GM12878 (cell line): ENCODE data around the gene COTL1. TPM values are rescaled to one million over a fixed set of nuclear protein-coding genes. Genes with fewer than 3 reads are reported as not detected.

Experiments
- BCLAF1 ChIP-seq: fragments of 450-650 bp; IDR thresholded peaks from 2 replicates; pipeline ENCODE4 v1.6.1; 2017; ENCODE audit warnings: antibody characterized with exemption, mild to moderate bottlenecking, moderate library complexity
- BHLHE40 ChIP-seq, 2 experiments: fragments of 450-650 bp in 1 of 2; IDR thresholded peaks; 2 replicates each; pipeline ENCODE4 v1.6.1; 2011 to 2017; ENCODE audit warnings: low read depth in 2 of 2, borderline replicate concordance in 1 of 2, improper control_type of control experiment in 1 of 2, low read length in 1 of 2, mild to moderate bottlenecking in 1 of 2
- CHD2 ChIP-seq: IDR thresholded peaks from 2 replicates; pipeline ENCODE4 v1.6.1; 2011; ENCODE audit warnings: low read depth, low read length, improper control_type of control experiment, borderline replicate concordance
- EED ChIP-seq: sonication (generic); IDR thresholded peaks from 2 replicates; pipeline ENCODE4 v1.6.1; 2016; ENCODE audit warnings: antibody characterized with exemption, low read depth
- ETV6 ChIP-seq, 2 experiments: fragments of 450-650 bp in 1 of 2; IDR thresholded peaks in 1 of 2; conservative IDR thresholded peaks in 1 of 2; 2 replicates each; pipeline ENCODE4 v1.6.1; 2014; ENCODE audit warnings: antibody characterized with exemption in 1 of 2, borderline replicate concordance in 1 of 2, low read depth in 1 of 2, mild to moderate bottlenecking in 1 of 2, moderate library complexity in 1 of 2
- HDAC2 ChIP-seq: fragments of 200-600 bp; sonication (generic); IDR thresholded peaks from 2 replicates; pipeline ENCODE4 v1.6.1; 2017
- HDAC6 ChIP-seq: fragments of 200-600 bp; sonication (generic); IDR thresholded peaks from one replicate; pipeline ENCODE4 v1.8.0; 2017; ENCODE audit warnings: antibody characterized with exemption; ENCODE audit not compliant: unreplicated experiment
- HSF1 ChIP-seq: fragments of 150-350 bp; IDR thresholded peaks from 2 replicates; pipeline ENCODE4 v1.6.1; 2014; ENCODE audit warnings: mild to moderate bottlenecking, low read depth, low read length
- IKZF2 ChIP-seq, 2 experiments: fragments of 450-650 bp; IDR thresholded peaks; 2 replicates each; pipeline ENCODE4 v1.6.1; 2017; ENCODE audit warnings: mild to moderate bottlenecking in 2 of 2, moderate library complexity in 2 of 2
- IRF4 ChIP-seq: IDR thresholded peaks from 2 replicates; pipeline ENCODE4 v1.6.1; 2011; ENCODE audit warnings: low read depth, low read length
- MXI1 ChIP-seq: fragments of 150-350 bp; IDR thresholded peaks from 2 replicates; pipeline ENCODE4 v1.6.1; 2011; ENCODE audit warnings: low read depth, mild to moderate bottlenecking, inconsistent platforms, low read length, improper control_type of control experiment
- NKRF ChIP-seq: fragments of 450-650 bp; conservative IDR thresholded peaks from 2 replicates; pipeline ENCODE4 v1.6.1; 2017; ENCODE audit warnings: mild to moderate bottlenecking, moderate library complexity
- NR2C1 ChIP-seq: fragments of 450-650 bp; IDR thresholded peaks from 2 replicates; pipeline ENCODE4 v1.6.1; 2017; ENCODE audit warnings: antibody characterized with exemption, mild to moderate bottlenecking, moderate library complexity
- PKNOX1 ChIP-seq: fragments of 450-650 bp; IDR thresholded peaks from 2 replicates; pipeline ENCODE4 v1.6.1; 2016; ENCODE audit warnings: mild to moderate bottlenecking
- RFX5 ChIP-seq: IDR thresholded peaks from 2 replicates; pipeline ENCODE4 v1.6.1; 2011; ENCODE audit warnings: low read depth, low read length, improper control_type of control experiment
- RUNX3 ChIP-seq: IDR thresholded peaks from 2 replicates; pipeline ENCODE4 v1.6.1; 2012; ENCODE audit warnings: low read length, inconsistent platforms
- SMAD5 ChIP-seq: IDR thresholded peaks from 2 replicates; pipeline ENCODE4 v1.6.1; 2016; ENCODE audit warnings: antibody characterized with exemption, low read depth
- SMARCA5 ChIP-seq: fragments of 450-650 bp; IDR thresholded peaks from 2 replicates; pipeline ENCODE4 v1.6.1; 2017; ENCODE audit warnings: mild to moderate bottlenecking
- TAF1 ChIP-seq: IDR thresholded peaks from 2 replicates; pipeline ENCODE4 v1.6.1; 2011; ENCODE audit warnings: mild to moderate bottlenecking, low read depth, low read length, borderline replicate concordance
- USF2 ChIP-seq: IDR thresholded peaks from 2 replicates; pipeline ENCODE4 v1.6.1; 2011; ENCODE audit warnings: low read depth, low read length, improper control_type of control experiment, borderline replicate concordance
- ZBED1 ChIP-seq: IDR thresholded peaks from 2 replicates; pipeline ENCODE4 v1.6.1; 2016; ENCODE audit warnings: borderline replicate concordance
- ZNF24 ChIP-seq: fragments of 450-650 bp; IDR thresholded peaks from 2 replicates; pipeline ENCODE4 v1.6.1; 2017; ENCODE audit warnings: antibody characterized with exemption, mild to moderate bottlenecking
- ZNF274 ChIP-seq: IDR thresholded peaks from one replicate; pipeline ENCODE4 v1.8.0; 2011; ENCODE audit not compliant: insufficient read length, insufficient read depth
- polyA plus RNA-seq, 11 experiments: library from polyadenylated mRNA; depleted of rRNA in 4 of 11; unstranded in 6 of 11; stranded (reverse) in 5 of 11; fragments of >200 nt; fragmentation: Nextera tagmentation in 4 of 11; fragmentation: Illumina TruSeq in 1 of 11; extraction: Ambion mirVana in 4 of 11; extraction: Trizol in 1 of 11; gene quantifications; 1 replicate in 1 of 11; 2 replicates in 10 of 11; pipeline versions ENCODE4 v1.2.1 to v1.2.3, GENCODE V29; 2011 to 2016; ENCODE audit warnings: inconsistent platforms in 2 of 11, missing spikeins in 2 of 11, low read depth in 1 of 11
- total RNA-seq, 4 experiments: library from RNA; depleted of rRNA in 3 of 4; stranded (reverse); fragments of >200 nt in 3 of 4; fragmentation: Illumina TruSeq in 1 of 4; extraction: Trizol in 1 of 4; gene quantifications; 2 replicates each; pipeline versions ENCODE4 v1.2.1 to v1.2.3, GENCODE V29; 2013 to 2021

Gene COTL1
- total and polyA plus RNA-seq, 10 of the 15 experiments (the other 5 are each of a cell fraction or from before 2014, with no cell fraction given): 140 to 894 (median 330) TPM

GRCh38 chr16:84613408-84614072 is 4.3 kb downstream of the COTL1 start (continued):
- no peak for TF ChIP-seq MXI1
- no peak for TF ChIP-seq EED
- TF ChIP-seq SMAD5: 0 out of 2 replicates have a peak, but pooled peaks have one; percentile 21
- TF ChIP-seq ZNF24: no peak
- TF ChIP-seq HDAC2: no peak
- TF ChIP-seq IKZF2 (IDR thresholded peaks at IDR 0.05): no peak
- TF ChIP-seq SMARCA5: peak; percentile 78; the same call in 1 of the 2 replicates
- TF ChIP-seq HSF1: no peak
- no peak for TF ChIP-seq TAF1
- no peak for TF ChIP-seq ZBED1
- TF ChIP-seq PKNOX1: no peak
- TF ChIP-seq USF2: peak; percentile 22; the same call in 1 of the 2 replicates
- TF ChIP-seq BHLHE40 (IDR thresholded peaks at IDR 0.05; ENCODE audit: borderline replicate concordance in 1 of 2, low read depth in 2 of 2, low read length in 1 of 2): peak in 1 of 2 experiments; percentile 23; a peak in 1 of 4 replicates
- no peak for TF ChIP-seq RFX5
- no peak for TF ChIP-seq NR2C1
- TF ChIP-seq ZNF274: no peak
- TF ChIP-seq ETV6 (conservative IDR thresholded peaks at IDR 0.05 in 1 of 2, IDR thresholded peaks at IDR 0.05 in 1 of 2; ENCODE audit: borderline replicate concordance in 1 of 2, low read depth in 1 of 2): no peak
- no peak for TF ChIP-seq NKRF
- TF ChIP-seq CHD2: no peak
- no peak for TF ChIP-seq RUNX3
- no peak for TF ChIP-seq HDAC6
- no peak for TF ChIP-seq BCLAF1
- TF ChIP-seq IRF4: no peak
